H1 (cell line): ENCODE data around the gene ADCY2. TPM values are rescaled to one million over a fixed set of nuclear protein-coding genes. Genes with fewer than 3 reads are reported as not detected.
A peak's percentile ranks its signal among the peaks of the same experiment; 100 is the strongest.

ENCODE experiments used
- CTCF ChIA-PET: fragments of 300-600 bp; sonication (Branson Sonifier 250); formaldehyde crosslinking; loops from one replicate; lab custom pipeline; 2021; ENCODE audit not compliant: partially characterized antibody; lab: Charles Lee
- POLR2A ChIA-PET: fragments of 300-600 bp; sonication (Branson Sonifier 250); formaldehyde crosslinking; loops from one replicate; lab custom pipeline; 2021; ENCODE audit warnings: inconsistent platforms; ENCODE audit not compliant: partially characterized antibody; lab: Charles Lee
- DNase-seq, 2 experiments: peaks; one replicate each; pipeline versions ENCODE4 v3.0.0 to v3.0.0-alpha.2; 2010 to 2022; ENCODE audit warnings: low spot score in 2 of 2, low read depth in 1 of 2, mixed read lengths in 1 of 2
- FAIRE-seq: peaks from 2 replicates; lab custom pipeline; 2011; peaks lifted over from hg19 to GRCh38; lab: Jason Lieb, UNC
- H2AFZ ChIP-seq: 2 replicates; pipeline ENCODE4 v1.8.1; 2012; ENCODE audit warnings: low read length, inconsistent platforms
- H2AK5ac ChIP-seq: 2 replicates; pipeline ENCODE4 v1.6.1; 2013; ENCODE audit warnings: low read depth, low read length
- H2BK120ac ChIP-seq: replicated peaks from 2 replicates; pipeline ENCODE3; 2013; ENCODE audit warnings: low read depth, low read length, inconsistent platforms
- H2BK12ac ChIP-seq: 2 replicates; pipeline ENCODE4 v1.6.1; 2013; ENCODE audit warnings: low read depth, low read length
- H2BK15ac ChIP-seq: 2 replicates; pipeline ENCODE4 v1.6.1; 2013; ENCODE audit warnings: low read length
- H2BK20ac ChIP-seq: 2 replicates; pipeline ENCODE4 v1.6.1; 2013; ENCODE audit warnings: low read length
- H2BK5ac ChIP-seq: 2 replicates; pipeline ENCODE4 v1.6.1; 2013; ENCODE audit warnings: low read depth, low read length
- H3K14ac ChIP-seq: 2 replicates; pipeline ENCODE4 v1.6.1; 2013; ENCODE audit warnings: inconsistent platforms; ENCODE audit not compliant: insufficient read length
- H3K18ac ChIP-seq: 2 replicates; pipeline ENCODE4 v1.6.1; 2013; ENCODE audit warnings: low read length; ENCODE audit errors: extremely low read depth
- H3K23ac ChIP-seq: 2 replicates; pipeline ENCODE4 v1.6.1; 2013; ENCODE audit warnings: inconsistent platforms; ENCODE audit not compliant: insufficient read length
- H3K23me2 ChIP-seq: 2 replicates; pipeline ENCODE4 v1.6.1; 2013; ENCODE audit warnings: low read depth, low read length
- H3K27ac ChIP-seq: 2 replicates; pipeline ENCODE4 v1.6.1; 2011; ENCODE audit warnings: low read depth, low read length, inconsistent platforms
- H3K27me3 ChIP-seq, 4 experiments: replicated peaks in 1 of 4; 1 replicate in 1 of 4; 2 replicates in 3 of 4; pipeline versions ENCODE4 v1.6.1 to v1.8.1; 2011 to 2013; ENCODE audit warnings: low read length in 3 of 4, mild to moderate bottlenecking in 3 of 4, inconsistent platforms in 2 of 4, mixed read lengths in 2 of 4, moderate library complexity in 1 of 4; ENCODE audit not compliant: control insufficient read depth in 3 of 4, insufficient read depth in 3 of 4; ENCODE audit errors: extremely low read depth in 1 of 4
- H3K36me3 ChIP-seq, 4 experiments: 2 replicates each; pipeline versions ENCODE4 v1.6.1 to v1.8.1; 2011 to 2013; ENCODE audit warnings: mild to moderate bottlenecking in 4 of 4, low read length in 3 of 4, moderate library complexity in 2 of 4, control low read depth in 1 of 4, inconsistent platforms in 1 of 4; ENCODE audit not compliant: insufficient read depth in 4 of 4, control insufficient read depth in 2 of 4
- H3K4ac ChIP-seq: replicated peaks from 2 replicates; pipeline ENCODE3; 2013; ENCODE audit warnings: low read length, low read depth, mixed read lengths, inconsistent platforms; ENCODE audit not compliant: insufficient read length
- H3K4me1 ChIP-seq, 4 experiments: replicated peaks in 1 of 4; 1 replicate in 1 of 4; 2 replicates in 3 of 4; pipeline versions ENCODE4 v1.6.1 to v1.8.1; 2011 to 2013; ENCODE audit warnings: low read length in 3 of 4, inconsistent platforms in 2 of 4, mixed read lengths in 1 of 4; ENCODE audit not compliant: insufficient read depth in 4 of 4, control insufficient read depth in 3 of 4
- H3K4me2 ChIP-seq, 2 experiments: 2 replicates each; pipeline versions ENCODE4 v1.6.1 to v1.8.1; 2011 to 2013; ENCODE audit warnings: low read depth in 2 of 2, low read length in 2 of 2, control low read depth in 1 of 2, inconsistent platforms in 1 of 2, mild to moderate bottlenecking in 1 of 2; ENCODE audit not compliant: insufficient read depth in 1 of 2
- H3K4me3 ChIP-seq, 4 experiments: fragments of 200-600, 300-600 bp in 1 of 4; sonication (generic), shearing (Covaris generic), sonication (Bioruptor Twin) in 1 of 4; 2 replicates each; pipeline versions ENCODE4 v1.5.1 to v1.8.1; 2011 to 2016; ENCODE audit warnings: low read length in 4 of 4, low read depth in 3 of 4, control low read depth in 2 of 4, inconsistent platforms in 2 of 4, mild to moderate bottlenecking in 2 of 4, mixed read lengths in 1 of 4, moderate library complexity in 1 of 4; ENCODE audit not compliant: insufficient read depth in 2 of 4; ENCODE audit errors: extremely low read depth in 1 of 4
- H3K56ac ChIP-seq: replicated peaks from 2 replicates; pipeline ENCODE3; 2013; ENCODE audit warnings: low read depth, mild to moderate bottlenecking, mixed read lengths, low read length, inconsistent platforms; ENCODE audit not compliant: insufficient read length
- H3K79me1 ChIP-seq: 2 replicates; pipeline ENCODE4 v1.6.1; 2013; ENCODE audit warnings: low read depth, low read length, control low read depth
- H3K79me2 ChIP-seq, 2 experiments: 2 replicates each; pipeline versions ENCODE4 v1.6.1 to v1.8.1; 2012 to 2013; ENCODE audit warnings: low read length in 2 of 2, mild to moderate bottlenecking in 2 of 2, inconsistent platforms in 1 of 2; ENCODE audit not compliant: insufficient read depth in 2 of 2, control insufficient read depth in 1 of 2
- H3K9ac ChIP-seq, 4 experiments: replicated peaks in 1 of 4; 1 replicate in 1 of 4; 2 replicates in 3 of 4; pipeline versions ENCODE4 v1.6.1 to v1.8.1; 2011 to 2013; ENCODE audit warnings: low read depth in 3 of 4, low read length in 3 of 4, control low read depth in 2 of 4, mild to moderate bottlenecking in 2 of 4, moderate library complexity in 2 of 4, inconsistent platforms in 1 of 4; ENCODE audit errors: extremely low read depth in 1 of 4
- H3K9me3 ChIP-seq, 2 experiments: 2 replicates each; pipeline versions ENCODE4 v1.6.1 to v1.8.1; 2012 to 2013; ENCODE audit warnings: mild to moderate bottlenecking in 2 of 2, moderate library complexity in 2 of 2, control low read depth in 1 of 2, inconsistent platforms in 1 of 2, low read depth in 1 of 2, low read length in 1 of 2, mixed read lengths in 1 of 2; ENCODE audit not compliant: insufficient read depth in 2 of 2
- H4K20me1 ChIP-seq, 2 experiments: replicated peaks in 1 of 2; 2 replicates each; pipeline versions ENCODE3 to v1.8.1; 2011 to 2013; ENCODE audit warnings: inconsistent platforms in 2 of 2, low read length in 2 of 2, mild to moderate bottlenecking in 1 of 2; ENCODE audit not compliant: insufficient read depth in 2 of 2, control insufficient read depth in 1 of 2
- H4K5ac ChIP-seq: 2 replicates; pipeline ENCODE4 v1.6.1; 2013; ENCODE audit warnings: low read length, low read depth, mixed read lengths, inconsistent platforms; ENCODE audit not compliant: insufficient read length
- H4K8ac ChIP-seq: 2 replicates; pipeline ENCODE4 v1.8.0; 2013; ENCODE audit warnings: mild to moderate bottlenecking, moderate library complexity, low read length, inconsistent platforms; ENCODE audit not compliant: insufficient read depth; ENCODE audit errors: extremely low read depth
- H4K91ac ChIP-seq: replicated peaks from 2 replicates; pipeline ENCODE3; 2013; ENCODE audit warnings: low read length, mixed read lengths, inconsistent platforms; ENCODE audit not compliant: insufficient read length
- CTBP2 ChIP-seq: IDR thresholded peaks from 2 replicates; pipeline ENCODE4 v1.7.0; 2011; ENCODE audit warnings: borderline replicate concordance, mild to moderate bottlenecking, moderate library complexity, mixed read lengths, low read length; ENCODE audit not compliant: insufficient read depth, insufficient read length
- POLR2AphosphoS5 ChIP-seq: IDR thresholded peaks from 2 replicates; pipeline ENCODE4 v1.6.1; 2011; ENCODE audit warnings: low read depth, low read length
- WGBS, 2 experiments: shearing (Covaris generic) in 1 of 2; methylation state at CpG; one replicate each; pipeline versions ENCODE4 v1.1.6 to v1.1.7; 2013 to 2015; ENCODE audit warnings: low lambda C conversion rate in 2 of 2, mixed read lengths in 2 of 2, inconsistent platforms in 1 of 2, low coverage in 1 of 2, missing lambda C conversion rate in 1 of 2; ENCODE audit not compliant: insufficient replicate concordance in 2 of 2, insufficient coverage in 1 of 2, insufficient read length in 1 of 2; ENCODE audit errors: extremely low coverage in 1 of 2, missing lambda C conversion rate in 1 of 2; 5-methylcytosine and 5-hydroxymethylcytosine counted together
- polyA plus RNA-seq, 7 experiments: library from polyadenylated mRNA; depleted of rRNA in 3 of 7; stranded (reverse) in 5 of 7; unstranded in 2 of 7; fragments of >200 nt in 5 of 7; fragments of 200-250 nt in 2 of 7; gene quantifications; 1 replicate in 5 of 7; 2 replicates in 1 of 7; 4 replicates in 1 of 7; pipeline versions ENCODE4 v1.2.1 to v1.2.3, GENCODE V29; 2011 to 2013; ENCODE audit warnings: missing spikeins in 2 of 7, mixed read lengths in 2 of 7
- total RNA-seq: library from RNA; stranded (reverse); fragmentation: NEBNext Ultra II Directional; extraction: Animal tissue kit (Norgen Biotek cat#: 25700); gene quantifications from 2 replicates; pipeline ENCODE4 v1.2.1, GENCODE V29; 2021

Gene ADCY2
- total and polyA plus RNA-seq, 2 of the 8 experiments (the other 6 are each of a cell fraction or from before 2014, with no cell fraction given), result 35.8 to 122 TPM

- no peak for FAIRE-seq
- 94% methylated on average over 10 of the region's 10 CpGs; no CpG with 5 or more reads in 1 of the 2 experiments for WGBS, 2 experiments
These were observed 16.5 kb downstream of the ADCY2 start for GRCh38 chr5:7412409-7412808.

More at GRCh38 chr5:7412409-7412808, 16.5 kb downstream of the ADCY2 start:
- Histone ChIP-seq H3K9me3 (0 out of 4 replicates have a peak, but pooled peaks cover 0 to under 1% of the 10 kb centered on the region in 2 experiments), H4K8ac (no peak overlapping the region), H3K4me3 (no peak overlapping the region), H2BK15ac (no peak overlapping the region), H3K4me2 (no peak overlapping the region), H3K56ac (no peak overlapping the region), H3K27ac (no peak overlapping the region), H3K4me1 (peaks cover 0 to 9% (median 6%) of the 10 kb centered on the region in 4 experiments; a peak in 6 of 7 replicates), H3K18ac (no peak overlapping the region), H2AK5ac (no peak overlapping the region), H2BK5ac (no peak overlapping the region), H2BK12ac (no peak overlapping the region), H3K36me3 (peaks cover 0 to 16% (median 9%) of the 10 kb centered on the region in 4 experiments; a peak in 7 of 8 replicates), H2AFZ (no peak overlapping the region), H4K91ac (no peak overlapping the region), H3K79me1 (peaks cover 7% of the 10 kb centered on the region; the same call in 1 of the 2 replicates), H3K23ac (no peak overlapping the region), H3K23me2 (no peaks in the 10 kb centered on the region), H4K5ac (no peak overlapping the region), H3K79me2 (peaks cover 0 to 81% of the 10 kb centered on the region in 2 experiments; a peak in 2 of 4 replicates), H3K9ac (no peak overlapping the region), H2BK20ac (no peak overlapping the region), H2BK120ac (no peak overlapping the region), H3K27me3 (no peaks in the 10 kb centered on the region), H3K14ac (no peak overlapping the region), H4K20me1 (peaks cover 3 to 5% of the 10 kb centered on the region in 2 experiments), H3K4ac (no peak overlapping the region)
- DNase-seq, result no peak
- CTCF ChIA-PET, result interaction anchor here (0.8 kb wide), 1 partner anchor 107 kb away, joined by 4 read pairs; no protein-coding TSS in a partner anchor
- POLR2A ChIA-PET, result interaction anchor here (1.3 to 2.4 kb wide), 3 partner anchors 8 to 17 kb away, joined by 3 to 13 read pairs (median 5); partner anchors contain the start of gene ADCY2
- TF ChIP-seq CTBP2, result no peak
- TF ChIP-seq POLR2AphosphoS5, result peak; percentile 56; the same call in 1 of the 2 replicates
